Keratinocyte (primary cell): ENCODE data around the gene KAT7. TPM values are rescaled to one million over a fixed set of nuclear protein-coding genes. Genes with fewer than 3 reads are reported as not detected.

ENCODE experiments used
- DNase-seq: peaks from one replicate; pipeline ENCODE4 v3.0.0-alpha.2; 2011; ENCODE audit warnings: low read depth, missing footprints, low spot score
- FAIRE-seq: peaks from 2 replicates; lab custom pipeline; 2011; peaks lifted over from hg19 to GRCh38; lab: Jason Lieb, UNC
- H2AFZ ChIP-seq: 2 replicates; pipeline ENCODE4 v1.6.0; 2012; ENCODE audit warnings: low read length, control low read depth, inconsistent platforms; ENCODE audit not compliant: control insufficient read depth
- H3K27ac ChIP-seq: 2 replicates; pipeline ENCODE4 v1.5.1; 2011; ENCODE audit warnings: low read length; ENCODE audit not compliant: control insufficient read depth, insufficient read depth
- H3K27me3 ChIP-seq: 3 replicates; pipeline ENCODE4 v1.6.0; 2011; ENCODE audit warnings: low read length; ENCODE audit not compliant: control insufficient read depth, insufficient read depth; ENCODE audit errors: extremely low read depth
- H3K36me3 ChIP-seq, 2 experiments: 2 replicates in 1 of 2; 3 replicates in 1 of 2; pipeline ENCODE4 v1.5.1; 2011; ENCODE audit warnings: low read length in 2 of 2, mild to moderate bottlenecking in 1 of 2; ENCODE audit not compliant: control insufficient read depth in 2 of 2, insufficient read depth in 2 of 2; ENCODE audit errors: extremely low read depth in 1 of 2
- H3K4me1 ChIP-seq: 3 replicates; pipeline ENCODE4 v1.5.1; 2011; ENCODE audit warnings: low read length; ENCODE audit not compliant: control insufficient read depth, insufficient read depth; ENCODE audit errors: extremely low read depth
- H3K4me2 ChIP-seq: 3 replicates; pipeline ENCODE4 v1.6.0; 2011; ENCODE audit warnings: low read depth, low read length; ENCODE audit not compliant: control insufficient read depth, insufficient read depth; ENCODE audit errors: extremely low read depth
- H3K4me3 ChIP-seq, 3 experiments: fragments of 200-600 bp in 1 of 3; sonication (generic) in 1 of 3; 2 replicates in 2 of 3; 3 replicates in 1 of 3; pipeline ENCODE4 v1.5.1; 2011 to 2016; ENCODE audit warnings: low read length in 3 of 3, mild to moderate bottlenecking in 3 of 3, control low read depth in 2 of 3, inconsistent platforms in 1 of 3, low read depth in 1 of 3, mixed read lengths in 1 of 3, mixed run types in 1 of 3, moderate library complexity in 1 of 3; ENCODE audit not compliant: control insufficient read depth in 2 of 3, insufficient read depth in 2 of 3; ENCODE audit errors: extremely low read depth in 1 of 3
- H3K79me2 ChIP-seq: 2 replicates; pipeline ENCODE4 v1.6.0; 2012; ENCODE audit warnings: low read length; ENCODE audit not compliant: control insufficient read depth, insufficient read depth
- H3K9ac ChIP-seq: 3 replicates; pipeline ENCODE4 v1.6.0; 2011; ENCODE audit warnings: low read length; ENCODE audit not compliant: control insufficient read depth, insufficient read depth; ENCODE audit errors: extremely low read depth
- H3K9me1 ChIP-seq: 3 replicates; pipeline ENCODE4 v1.6.0; 2011; ENCODE audit warnings: low read length; ENCODE audit not compliant: control insufficient read depth, insufficient read depth; ENCODE audit errors: extremely low read depth
- H3K9me3 ChIP-seq: 2 replicates; pipeline ENCODE4 v1.5.1; 2012; ENCODE audit warnings: low read depth, low read length; ENCODE audit not compliant: control insufficient read depth
- H4K20me1 ChIP-seq: 3 replicates; pipeline ENCODE4 v1.6.0; 2011; ENCODE audit warnings: low read length; ENCODE audit not compliant: control insufficient read depth, insufficient read depth; ENCODE audit errors: extremely low read depth
- CTCF ChIP-seq, 3 experiments: IDR thresholded peaks in 1 of 3; conservative IDR thresholded peaks in 1 of 3; optimal IDR thresholded peaks in 1 of 3; 2 replicates in 2 of 3; 3 replicates in 1 of 3; pipeline versions ENCODE3 to v1.5.1; 2011; ENCODE audit warnings: low read length in 3 of 3, mild to moderate bottlenecking in 3 of 3, moderate library complexity in 2 of 3, control low read depth in 1 of 3, inconsistent platforms in 1 of 3; ENCODE audit not compliant: insufficient read depth in 2 of 3; ENCODE audit errors: extremely low read depth in 1 of 3
- EZH2 ChIP-seq: IDR thresholded peaks from one replicate; pipeline ENCODE4 v1.6.1; 2012; ENCODE audit warnings: inconsistent platforms, mild to moderate bottlenecking, low read length, moderate library complexity
- dilution Hi-C: fragments of 300-500 bp; cut with MboI; formaldehyde crosslinking; loops from one replicate; pipeline ENCODE4 v1.7.0; 2020; ENCODE audit warnings: low sequenced_read_pairs; ENCODE audit not compliant: extremely low pct_ligation_motif_present
- polyA plus RNA-seq, 5 experiments: library from polyadenylated mRNA; depleted of rRNA in 3 of 5; stranded (reverse) in 3 of 5; stranded (forward) in 1 of 5; unstranded in 1 of 5; fragments of >200 nt; gene quantifications; 1 replicate in 1 of 5; 2 replicates in 3 of 5; 3 replicates in 1 of 5; pipeline versions ENCODE4 v1.2.1 to v1.2.3, GENCODE V29; 2011 to 2012; ENCODE audit warnings: missing spikeins in 2 of 5, low read depth in 1 of 5, low replicate concordance in 1 of 5

The KAT7 gene
- polyA plus RNA-seq, 1 donor (not counting 4 experiments of a cell fraction or from before 2014, with no cell fraction given), result 19.7 TPM

GRCh38 chr17:49748223-49748622, 40.3 kb upstream of the KAT7 start:
- H4K20me1 ChIP-seq, result no peaks in the 10 kb centered on the region
- H3K9me3 ChIP-seq, result no peaks in the 10 kb centered on the region
- dilution Hi-C loops, result no loop called here
- H3K36me3 ChIP-seq, result no peaks in the 10 kb centered on the region
- TF ChIP-seq EZH2 (no peak), CTCF (optimal IDR thresholded peaks at IDR 0.05 in 1 of 3, IDR thresholded peaks at IDR 0.05 in 1 of 3, conservative IDR thresholded peaks at IDR 0.05 in 1 of 3; ENCODE audit: extremely low read depth in 1 of 3, insufficient read depth in 2 of 3, low read length in 3 of 3) (no peak)
- no peak overlapping the region for H3K27ac ChIP-seq
- H3K4me2 ChIP-seq, result no peak overlapping the region
- H3K79me2 ChIP-seq, result no peaks in the 10 kb centered on the region
- H3K9me1 ChIP-seq, result no peaks in the 10 kb centered on the region
- no peaks in the 10 kb centered on the region for H3K4me1 ChIP-seq
- H3K4me3 ChIP-seq, result no peak overlapping the region
- no peak overlapping the region for H3K9ac ChIP-seq
- H2AFZ ChIP-seq, result no peak overlapping the region
- H3K27me3 ChIP-seq, result no peaks in the 10 kb centered on the region
- DNase-seq, result no peak
- no peak for FAIRE-seq

- no peaks in the 10 kb centered on the region for H4K20me1 ChIP-seq
- no peaks in the 10 kb centered on the region for H3K27me3 ChIP-seq
- no peaks in the 10 kb centered on the region for H3K9me3 ChIP-seq
- DNase-seq (no peak), FAIRE-seq (no peak)
- dilution Hi-C loops, result no loop called here
- no peaks in the 10 kb centered on the region for H3K4me1 ChIP-seq
- no peaks in the 10 kb centered on the region for H3K9me1 ChIP-seq
- TF ChIP-seq CTCF (optimal IDR thresholded peaks at IDR 0.05 in 1 of 3, IDR thresholded peaks at IDR 0.05 in 1 of 3, conservative IDR thresholded peaks at IDR 0.05 in 1 of 3; ENCODE audit: extremely low read depth in 1 of 3, insufficient read depth in 2 of 3, low read length in 3 of 3) (no peak), EZH2 (no peak)
- no peaks in the 10 kb centered on the region for H3K36me3 ChIP-seq
- no peak overlapping the region for H3K9ac ChIP-seq
- no peak overlapping the region for H3K27ac ChIP-seq
- no peak overlapping the region for H3K4me2 ChIP-seq
- H2AFZ ChIP-seq, result no peak overlapping the region
- no peaks in the 10 kb centered on the region for H3K79me2 ChIP-seq
- no peak overlapping the region for H3K4me3 ChIP-seq
Observed at GRCh38 chr17:49748791-49749190, 39.7 kb upstream of the KAT7 start.
